AG10803 (cell line): ENCODE data around the gene FABP3.

Experiments
- DNase-seq: peaks from one replicate; pipeline ENCODE4 v3.0.0; 2010; ENCODE audit warnings: low read depth
- H3K4me3 ChIP-seq: 2 replicates; pipeline ENCODE4 v1.5.1; 2011; ENCODE audit warnings: mild to moderate bottlenecking, low read length, control low read depth
- TF ChIP-seq, protein P1 (sequence below): conservative IDR thresholded peaks from 2 replicates; pipeline ENCODE4 v1.5.1; 2011; ENCODE audit warnings: mild to moderate bottlenecking, low read length, control low read depth, inconsistent platforms

FABP3 gene

DNA sequence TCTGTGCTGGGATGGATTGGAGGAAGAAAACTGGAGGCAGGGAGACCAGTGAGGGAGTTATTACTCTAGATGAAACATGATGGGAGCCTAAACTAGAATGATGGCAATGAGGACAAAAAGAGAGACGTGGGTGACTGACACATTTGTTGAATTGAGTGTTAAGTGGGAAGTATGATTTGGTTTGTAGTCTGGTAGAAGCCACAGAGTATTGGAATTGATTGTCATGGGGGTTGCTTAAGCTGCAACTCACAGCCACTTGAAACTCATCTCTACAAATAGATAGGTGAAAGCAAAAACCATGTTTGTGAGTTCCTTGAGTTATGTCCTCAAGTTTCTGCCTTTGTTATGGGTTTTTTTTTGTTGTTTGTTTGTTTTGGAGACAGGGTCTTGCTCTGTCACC is 28.4 kb downstream of the FABP3 start:
- no peak overlapping the region for H3K4me3 ChIP-seq
- TF ChIP-seq, protein P1, sequence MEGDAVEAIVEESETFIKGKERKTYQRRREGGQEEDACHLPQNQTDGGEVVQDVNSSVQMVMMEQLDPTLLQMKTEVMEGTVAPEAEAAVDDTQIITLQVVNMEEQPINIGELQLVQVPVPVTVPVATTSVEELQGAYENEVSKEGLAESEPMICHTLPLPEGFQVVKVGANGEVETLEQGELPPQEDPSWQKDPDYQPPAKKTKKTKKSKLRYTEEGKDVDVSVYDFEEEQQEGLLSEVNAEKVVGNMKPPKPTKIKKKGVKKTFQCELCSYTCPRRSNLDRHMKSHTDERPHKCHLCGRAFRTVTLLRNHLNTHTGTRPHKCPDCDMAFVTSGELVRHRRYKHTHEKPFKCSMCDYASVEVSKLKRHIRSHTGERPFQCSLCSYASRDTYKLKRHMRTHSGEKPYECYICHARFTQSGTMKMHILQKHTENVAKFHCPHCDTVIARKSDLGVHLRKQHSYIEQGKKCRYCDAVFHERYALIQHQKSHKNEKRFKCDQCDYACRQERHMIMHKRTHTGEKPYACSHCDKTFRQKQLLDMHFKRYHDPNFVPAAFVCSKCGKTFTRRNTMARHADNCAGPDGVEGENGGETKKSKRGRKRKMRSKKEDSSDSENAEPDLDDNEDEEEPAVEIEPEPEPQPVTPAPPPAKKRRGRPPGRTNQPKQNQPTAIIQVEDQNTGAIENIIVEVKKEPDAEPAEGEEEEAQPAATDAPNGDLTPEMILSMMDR, result no peak
- DNase-seq, result no peak

DNA sequence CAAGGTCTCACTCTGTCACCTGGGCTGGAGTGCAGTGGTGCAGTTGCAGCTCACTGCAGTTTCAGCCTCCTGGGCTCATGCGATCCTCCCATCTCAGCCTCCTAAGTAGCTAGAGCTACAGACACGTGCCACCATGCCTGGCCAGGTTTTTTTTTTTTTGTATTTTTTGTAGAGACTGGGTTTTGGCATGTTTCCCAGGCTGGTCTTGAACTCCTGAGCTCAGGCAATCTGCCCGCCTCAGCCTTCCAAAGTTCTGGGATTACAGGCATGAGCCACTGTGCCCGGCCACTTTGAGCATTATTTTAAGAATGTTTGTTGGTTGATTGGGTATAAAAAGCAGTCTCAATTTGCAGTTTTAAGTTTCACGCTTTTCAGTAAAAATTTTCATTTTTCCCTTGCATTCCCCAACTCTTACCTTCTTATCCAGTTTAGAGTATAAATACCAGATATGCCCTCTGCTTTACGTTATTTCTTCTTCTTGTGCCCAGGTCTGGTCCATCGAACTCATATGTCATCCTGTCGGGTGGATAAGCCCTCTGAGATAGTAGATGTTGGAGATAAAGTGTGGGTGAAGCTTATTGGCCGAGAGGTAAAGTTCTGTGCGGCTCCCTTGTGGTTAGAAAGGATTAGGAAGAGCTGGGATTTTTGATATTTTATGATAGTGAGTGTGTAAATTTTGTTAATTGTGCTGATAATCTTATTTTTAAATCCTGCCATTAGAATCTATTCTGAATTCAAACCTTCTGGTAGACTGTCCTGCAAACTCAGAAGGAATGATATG is 36.0 kb downstream of the FABP3 start:
- TF ChIP-seq, protein P1, result no peak
- H3K4me3 ChIP-seq, result no peak overlapping the region
- no peak for DNase-seq

DNA sequence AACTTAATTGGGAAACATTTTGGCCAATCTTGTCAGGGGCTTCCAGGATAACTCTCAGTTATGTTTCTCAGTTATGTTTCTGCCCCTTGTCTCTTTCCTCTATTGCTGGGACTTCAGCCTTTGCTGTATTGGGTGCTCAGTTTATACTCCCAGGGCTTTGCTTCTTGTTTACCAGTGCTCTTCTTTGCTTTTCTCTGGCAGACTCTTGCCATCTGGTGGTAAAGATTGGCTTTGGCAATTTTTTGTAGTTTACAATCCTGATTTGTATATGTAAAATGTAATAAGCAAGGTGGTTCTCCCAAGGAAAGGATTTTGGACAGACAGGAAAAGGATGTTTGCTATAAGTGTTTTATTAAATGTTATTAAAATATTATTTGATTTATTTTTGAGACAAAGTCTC is 37.9 kb downstream of the FABP3 start:
- no peak overlapping the region for H3K4me3 ChIP-seq
- DNase-seq, result peak; percentile 59
- TF ChIP-seq, protein P1, result peak; percentile 73

DNA sequence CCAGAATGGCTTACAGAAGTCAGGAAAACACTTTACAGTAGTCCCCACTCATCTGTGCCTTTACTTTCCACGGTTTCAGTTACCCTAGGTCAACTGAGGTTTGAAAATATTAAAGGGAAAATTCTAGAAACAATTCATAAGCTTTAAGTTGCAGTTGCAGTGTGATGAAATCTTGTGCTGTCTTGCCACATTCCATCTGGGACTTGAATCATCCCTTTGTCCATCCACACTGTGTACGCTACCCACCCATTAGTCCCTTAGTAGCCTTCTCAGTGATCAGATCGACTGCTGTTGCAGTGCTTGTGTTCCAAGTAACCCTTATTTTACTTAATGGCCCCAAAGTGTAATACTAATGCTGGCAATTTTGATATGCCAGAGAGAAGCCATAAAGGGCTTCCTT is 45.5 kb downstream of the FABP3 start:
- peak; percentile 40 for DNase-seq
- H3K4me3 ChIP-seq, result no peak overlapping the region
- TF ChIP-seq, protein P1, result no peak

DNA sequence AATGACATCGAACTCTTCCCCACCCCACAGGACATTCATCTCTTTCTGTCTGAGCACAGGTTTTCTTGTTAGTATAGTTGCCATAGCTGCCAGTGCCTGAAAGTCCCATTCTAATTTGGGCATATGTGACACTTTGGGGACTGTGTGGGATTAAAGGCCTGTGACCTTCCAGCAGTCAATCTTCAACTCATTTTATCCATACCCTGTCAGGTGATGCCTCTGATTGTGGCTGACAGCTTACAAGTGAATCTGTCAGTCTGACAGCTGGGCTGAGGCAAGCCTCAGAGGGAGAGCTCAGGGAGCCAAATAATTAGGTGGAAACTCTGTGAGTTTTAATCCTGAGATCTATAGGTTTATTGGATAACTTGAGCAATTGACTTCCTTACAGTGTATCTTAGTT is 46.4 kb downstream of the FABP3 start:
- no peak for DNase-seq
- no peak overlapping the region for H3K4me3 ChIP-seq
- TF ChIP-seq, protein P1, result no peak

DNA sequence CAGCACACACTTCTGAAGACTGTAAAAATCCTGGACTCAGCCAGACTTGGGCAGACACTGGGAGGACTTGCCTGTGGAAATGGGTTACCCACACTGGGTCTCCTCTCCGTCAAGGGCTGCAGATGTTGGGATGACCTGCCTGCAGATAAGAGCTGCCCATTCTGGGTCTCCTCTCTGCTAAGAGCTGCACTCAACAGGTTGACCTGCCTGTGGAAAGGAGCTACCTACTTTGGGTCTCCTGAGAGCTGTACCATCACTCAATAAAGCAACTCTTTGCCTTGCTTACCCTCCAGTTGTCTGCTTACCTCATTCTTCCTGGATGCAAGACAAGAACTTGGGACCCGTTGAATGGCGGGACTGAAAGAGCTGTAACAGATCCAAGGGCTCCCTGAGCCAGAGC is 47.9 kb downstream of the FABP3 start:
- TF ChIP-seq, protein P1, result no peak

DNA sequence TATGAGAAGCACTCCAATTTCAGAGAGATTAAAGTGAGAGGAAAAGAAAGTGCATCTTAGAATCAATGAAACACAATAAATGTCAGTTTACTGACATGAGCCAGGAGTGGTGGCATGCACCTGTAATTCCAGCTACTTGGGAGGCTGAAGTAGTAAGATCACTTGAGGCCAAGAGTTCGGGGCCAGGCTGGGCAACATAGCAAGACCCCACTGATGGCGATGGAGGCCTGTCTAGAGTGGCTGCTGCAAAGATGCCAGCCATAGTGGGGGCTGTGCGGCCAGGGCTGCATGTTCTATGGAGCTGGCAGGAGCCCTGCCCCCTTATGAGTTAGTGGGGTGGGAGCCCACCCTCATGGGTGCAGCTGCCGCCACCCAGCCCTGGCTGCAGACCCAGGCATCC is 48.8 kb downstream of the FABP3 start:
- no peak overlapping the region for H3K4me3 ChIP-seq
- DNase-seq, result no peak
- TF ChIP-seq, protein P1, result no peak

More for the DNA sequence above, 47.9 kb downstream of the FABP3 start:
- DNase-seq, result no peak
- no peak overlapping the region for H3K4me3 ChIP-seq
